ENCODE data around the gene HTR4.

The HTR4 gene

DNA sequence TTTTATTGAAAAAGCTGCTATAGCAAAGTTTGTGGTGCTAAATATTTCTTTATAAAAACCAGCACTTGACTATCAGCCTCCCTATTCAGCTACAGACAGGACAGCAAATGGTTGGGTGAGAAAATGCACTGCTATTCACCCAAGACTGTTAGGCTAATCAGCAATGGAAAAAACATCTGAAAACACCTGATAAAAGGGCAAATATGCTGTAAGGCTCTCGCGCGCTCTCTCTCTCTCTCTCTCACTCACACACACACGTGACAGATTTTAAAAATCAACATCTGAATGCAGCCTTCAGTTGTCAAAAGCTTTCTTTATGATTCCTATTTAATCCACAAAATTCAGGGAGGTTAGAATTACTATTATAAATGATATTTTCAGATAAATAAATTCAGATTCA is 80.2 kb downstream of the HTR4 start:
- no peak overlapping the region for H2AFZ ChIP-seq (ENCODE audit: low read length)

DNA sequence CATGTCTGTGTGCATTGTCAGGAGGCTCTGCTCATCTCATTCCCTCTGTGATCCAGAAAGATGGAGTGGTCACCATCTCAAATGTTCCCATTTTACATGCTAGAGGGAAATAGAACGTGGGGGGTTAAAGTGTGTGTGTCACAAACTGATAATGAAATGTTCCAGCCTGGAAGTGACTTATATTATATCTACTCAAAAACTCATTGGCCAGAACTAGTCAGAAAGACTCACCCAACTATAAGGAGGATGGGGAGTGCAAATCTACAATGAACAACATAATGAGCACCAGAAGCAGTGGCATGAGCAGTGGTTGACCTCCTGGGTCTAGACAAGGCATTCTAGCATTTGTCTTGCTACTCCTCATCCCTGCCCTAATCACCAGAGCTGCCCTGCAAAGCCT is 81.0 kb downstream of the HTR4 start:
- Histone ChIP-seq H3K9ac (ENCODE audit: low read depth, low read length, poor library complexity, severe bottlenecking) (no peak overlapping the region), H3K4me2 (ENCODE audit: low read depth, low read length, poor library complexity, severe bottlenecking) (no peak overlapping the region), H2AFZ (ENCODE audit: low read length) (no peak overlapping the region), H3K4me3 (ENCODE audit: low read length, poor library complexity, severe bottlenecking) (no peak overlapping the region), H3K36me3 (ENCODE audit: insufficient read depth, low read length) (no peaks in the 10 kb centered on the region), H3K27me3 (ENCODE audit: insufficient read depth, low read length, poor library complexity, severe bottlenecking) (no peaks in the 10 kb centered on the region), H3K4me1 (ENCODE audit: insufficient read depth, low read length, poor library complexity, severe bottlenecking) (no peaks in the 10 kb centered on the region), H4K20me1 (ENCODE audit: insufficient read depth, low read length, poor library complexity, severe bottlenecking) (no peaks in the 10 kb centered on the region), H3K79me2 (ENCODE audit: insufficient read depth, low read length) (no peaks in the 10 kb centered on the region), H3F3A (ENCODE audit: low read depth) (no peaks in the 10 kb centered on the region), H3K9me2 (replicated peaks; ENCODE audit: low read depth, low read length) (no peaks in the 10 kb centered on the region), H3K9me3 (ENCODE audit: insufficient read depth, low read depth, low read length) (no peaks in the 10 kb centered on the region)
- TF ChIP-seq EZH2phosphoT487 (IDR thresholded peaks at IDR 0.05; ENCODE audit: borderline replicate concordance), result no peak
- TF ChIP-seq, protein P1, sequence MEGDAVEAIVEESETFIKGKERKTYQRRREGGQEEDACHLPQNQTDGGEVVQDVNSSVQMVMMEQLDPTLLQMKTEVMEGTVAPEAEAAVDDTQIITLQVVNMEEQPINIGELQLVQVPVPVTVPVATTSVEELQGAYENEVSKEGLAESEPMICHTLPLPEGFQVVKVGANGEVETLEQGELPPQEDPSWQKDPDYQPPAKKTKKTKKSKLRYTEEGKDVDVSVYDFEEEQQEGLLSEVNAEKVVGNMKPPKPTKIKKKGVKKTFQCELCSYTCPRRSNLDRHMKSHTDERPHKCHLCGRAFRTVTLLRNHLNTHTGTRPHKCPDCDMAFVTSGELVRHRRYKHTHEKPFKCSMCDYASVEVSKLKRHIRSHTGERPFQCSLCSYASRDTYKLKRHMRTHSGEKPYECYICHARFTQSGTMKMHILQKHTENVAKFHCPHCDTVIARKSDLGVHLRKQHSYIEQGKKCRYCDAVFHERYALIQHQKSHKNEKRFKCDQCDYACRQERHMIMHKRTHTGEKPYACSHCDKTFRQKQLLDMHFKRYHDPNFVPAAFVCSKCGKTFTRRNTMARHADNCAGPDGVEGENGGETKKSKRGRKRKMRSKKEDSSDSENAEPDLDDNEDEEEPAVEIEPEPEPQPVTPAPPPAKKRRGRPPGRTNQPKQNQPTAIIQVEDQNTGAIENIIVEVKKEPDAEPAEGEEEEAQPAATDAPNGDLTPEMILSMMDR (conservative IDR thresholded peaks at IDR 0.05; ENCODE audit: low read length), result no peak

More for the DNA sequence above, 80.2 kb downstream of the HTR4 start:
- Histone ChIP-seq H3K9me2 (replicated peaks; ENCODE audit: low read depth, low read length) (no peaks in the 10 kb centered on the region), H3K4me3 (ENCODE audit: low read length, poor library complexity, severe bottlenecking) (no peak overlapping the region), H3F3A (ENCODE audit: low read depth) (no peaks in the 10 kb centered on the region), H3K4me1 (ENCODE audit: insufficient read depth, low read length, poor library complexity, severe bottlenecking) (no peaks in the 10 kb centered on the region), H3K9me3 (ENCODE audit: insufficient read depth, low read depth, low read length) (no peaks in the 10 kb centered on the region), H3K4me2 (ENCODE audit: low read depth, low read length, poor library complexity, severe bottlenecking) (no peak overlapping the region), H3K36me3 (ENCODE audit: insufficient read depth, low read length) (no peaks in the 10 kb centered on the region), H3K79me2 (ENCODE audit: insufficient read depth, low read length) (no peaks in the 10 kb centered on the region), H3K9ac (ENCODE audit: low read depth, low read length, poor library complexity, severe bottlenecking) (no peak overlapping the region), H4K20me1 (ENCODE audit: insufficient read depth, low read length, poor library complexity, severe bottlenecking) (no peaks in the 10 kb centered on the region), H3K27me3 (ENCODE audit: insufficient read depth, low read length, poor library complexity, severe bottlenecking) (no peaks in the 10 kb centered on the region)
- TF ChIP-seq, protein P1 (conservative IDR thresholded peaks at IDR 0.05; ENCODE audit: low read length), result no peak
- no peak for TF ChIP-seq EZH2phosphoT487 (IDR thresholded peaks at IDR 0.05; ENCODE audit: borderline replicate concordance)

DNA sequence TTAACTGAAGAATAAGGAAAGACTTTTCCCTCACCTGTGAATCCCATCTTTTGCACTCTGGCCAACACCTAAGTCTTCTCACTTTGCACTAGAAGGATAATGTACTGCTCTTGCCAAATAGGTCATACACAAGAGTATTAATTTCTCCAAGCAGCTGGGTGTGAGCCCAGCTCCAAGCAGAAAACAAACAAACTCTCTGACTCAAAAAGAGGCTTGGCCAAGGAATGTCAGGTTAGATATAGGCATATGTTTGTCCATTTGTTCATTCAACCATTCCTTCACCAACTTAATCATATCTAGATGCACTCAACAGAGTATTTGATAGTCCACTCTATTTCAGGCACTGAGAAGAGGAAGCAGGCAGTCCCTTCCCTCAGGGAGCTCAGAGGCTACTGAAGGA is 84.4 kb downstream of the HTR4 start:
- no peaks in the 10 kb centered on the region for H3K79me2 ChIP-seq (ENCODE audit: insufficient read depth, low read length)
- H3K4me2 ChIP-seq (ENCODE audit: low read depth, low read length, poor library complexity, severe bottlenecking), result no peak overlapping the region
- H3F3A ChIP-seq (ENCODE audit: low read depth), result no peaks in the 10 kb centered on the region
- no peak overlapping the region for H2AFZ ChIP-seq (ENCODE audit: low read length)
- no peaks in the 10 kb centered on the region for H3K36me3 ChIP-seq (ENCODE audit: insufficient read depth, low read length)
- TF ChIP-seq EZH2phosphoT487 (IDR thresholded peaks at IDR 0.05; ENCODE audit: borderline replicate concordance), result no peak
- TF ChIP-seq, protein P1 (conservative IDR thresholded peaks at IDR 0.05; ENCODE audit: low read length), result no peak
- H3K27me3 ChIP-seq (ENCODE audit: insufficient read depth, low read length, poor library complexity, severe bottlenecking), result no peaks in the 10 kb centered on the region
- no peak overlapping the region for H3K9ac ChIP-seq (ENCODE audit: low read depth, low read length, poor library complexity, severe bottlenecking)
- H3K9me3 ChIP-seq (ENCODE audit: insufficient read depth, low read depth, low read length), result no peaks in the 10 kb centered on the region
- no peaks in the 10 kb centered on the region for H3K9me2 ChIP-seq (replicated peaks; ENCODE audit: low read depth, low read length)
- no peaks in the 10 kb centered on the region for H4K20me1 ChIP-seq (ENCODE audit: insufficient read depth, low read length, poor library complexity, severe bottlenecking)
- no peaks in the 10 kb centered on the region for H3K4me1 ChIP-seq (ENCODE audit: insufficient read depth, low read length, poor library complexity, severe bottlenecking)
- H3K4me3 ChIP-seq (ENCODE audit: low read length, poor library complexity, severe bottlenecking), result no peak overlapping the region
